A549 (cell line): ENCODE results near the gene OR6B2. TPM values are rescaled to one million over a fixed set of nuclear protein-coding genes. Genes with fewer than 3 reads are reported as not detected.

Source experiments
- ATAC-seq, 2 experiments: fragments of 200-7000 bp in 1 of 2; fragments of >200 bp in 1 of 2; cut with Nextera tagmentation in 1 of 2; cut with Tn5 transposase in 1 of 2; 3 replicates each; pipeline versions ENCODE4 v1.8.0 to v1.9.1; 2018 to 2020; ENCODE audit warnings: mild to moderate bottlenecking in 1 of 2, moderate library complexity in 1 of 2
- CTCF ChIA-PET: fragments of 300-600 bp; sonication (Branson Sonifier 250); formaldehyde crosslinking; extraction: SDS; loops from one replicate; lab custom pipeline; 2021; ENCODE audit warnings: antibody characterized with exemption, inconsistent platforms; lab: Yijun Ruan, JAX
- POLR2A ChIA-PET: fragments of 350-600 bp; formaldehyde crosslinking; extraction: SDS; loops from one replicate; lab custom pipeline; 2021; ENCODE audit warnings: antibody characterized with exemption, inconsistent platforms; lab: Yijun Ruan, JAX
- DNase-seq, 2 experiments: peaks; one replicate each; pipeline versions ENCODE4 v3.0.0 to v3.0.0-alpha.2; 2011 to 2016; ENCODE audit warnings: low read depth in 1 of 2, low spot score in 1 of 2
- FAIRE-seq: peaks from 2 replicates; lab custom pipeline; 2011; peaks lifted over from hg19 to GRCh38; lab: Jason Lieb, UNC
- H3K27ac ChIP-seq, 2 experiments: fragments of >200 bp; sonication (Bioruptor Twin); formaldehyde crosslinking; 3 replicates each; pipeline ENCODE4 v1.5.1; 2016 to 2017
- H3K4me1 ChIP-seq: fragments of >200 bp; sonication (Bioruptor Twin); formaldehyde crosslinking; 3 replicates; pipeline ENCODE4 v1.6.1; 2016
- H3K4me2 ChIP-seq: fragments of >200 bp; sonication (Bioruptor Twin); formaldehyde crosslinking; 3 replicates; pipeline ENCODE4 v1.6.1; 2016
- H3K4me3 ChIP-seq: fragments of >200 bp; sonication (Bioruptor Twin); formaldehyde crosslinking; 3 replicates; pipeline ENCODE4 v1.5.1; 2016
- H3K9me3 ChIP-seq: fragments of >200 bp; sonication (Bioruptor Twin); formaldehyde crosslinking; 3 replicates; pipeline ENCODE4 v1.6.1; 2016
- BCL3 ChIP-seq: fragments of >200 bp; sonication (Bioruptor Twin); formaldehyde crosslinking; IDR thresholded peaks from 3 replicates; pipeline ENCODE4 v1.6.1; 2016
- CBX8 ChIP-seq: fragments of 200-600 bp; sonication (generic); IDR thresholded peaks from 2 replicates; pipeline ENCODE4 v1.6.1; 2016
- CEBPB ChIP-seq, 2 experiments: fragments of >200 bp in 1 of 2; sonication (Bioruptor Twin) in 1 of 2; formaldehyde crosslinking in 1 of 2; IDR thresholded peaks; 2 replicates each; pipeline ENCODE4 v1.6.1; 2012 to 2016
- CHD2 ChIP-seq: fragments of 150-350 bp; IDR thresholded peaks from 2 replicates; pipeline ENCODE4 v1.6.1; 2014; ENCODE audit warnings: low read length; ENCODE audit not compliant: partially characterized antibody
- CHD4 ChIP-seq: fragments of 200-600 bp; sonication (generic); IDR thresholded peaks from 2 replicates; pipeline ENCODE4 v1.6.1; 2016; ENCODE audit warnings: antibody characterized with exemption, mild to moderate bottlenecking, borderline replicate concordance
- E2F6 ChIP-seq: IDR thresholded peaks from 2 replicates; pipeline ENCODE4 v1.6.1; 2012; ENCODE audit warnings: low read depth, borderline replicate concordance
- EHF ChIP-seq: fragments of 250-450 bp; sonication (Bioruptor Pico); IDR thresholded peaks from 2 replicates; pipeline ENCODE4 v1.5.0; 2020; ENCODE audit warnings: mild to moderate bottlenecking
- HDAC2 ChIP-seq: fragments of 200-600 bp; sonication (generic); IDR thresholded peaks from 2 replicates; pipeline ENCODE4 v1.6.1; 2016
- KDM5A ChIP-seq: fragments of 200-600 bp; sonication (generic); IDR thresholded peaks from 2 replicates; pipeline ENCODE4 v1.6.1; 2016; ENCODE audit warnings: antibody characterized with exemption, mild to moderate bottlenecking
- MAFK ChIP-seq: fragments of 450-650 bp; IDR thresholded peaks from 2 replicates; pipeline ENCODE4 v1.6.1; 2014; ENCODE audit not compliant: partially characterized antibody
- MAZ ChIP-seq: fragments of 150-350 bp; IDR thresholded peaks from 2 replicates; pipeline ENCODE4 v1.6.1; 2014; ENCODE audit warnings: antibody characterized with exemption, low read depth, low read length, borderline replicate concordance
- NR3C1 ChIP-seq: fragments of >200 bp; sonication (Bioruptor Twin); formaldehyde crosslinking; IDR thresholded peaks from 3 replicates; pipeline ENCODE4 v1.6.1; 2017
- REST ChIP-seq: fragments of 200-600 bp; sonication (generic); IDR thresholded peaks from 2 replicates; pipeline ENCODE4 v1.6.1; 2016; ENCODE audit warnings: antibody characterized with exemption, mild to moderate bottlenecking, moderate library complexity
- TP53 ChIP-seq: fragments of 250-450 bp; sonication (Bioruptor Pico); IDR thresholded peaks from 2 replicates; pipeline ENCODE4 v1.5.0; 2021; ENCODE audit warnings: mild to moderate bottlenecking, moderate library complexity
- WGBS: methylation state at CpG from one replicate; pipeline ENCODE4 v1.1.6; 2017; ENCODE audit errors: missing lambda C conversion rate; 5-methylcytosine and 5-hydroxymethylcytosine counted together
- polyA plus RNA-seq, 4 experiments: library from polyadenylated mRNA; depleted of rRNA in 3 of 4; stranded (reverse); fragments of >200 nt; fragmentation: RNase III in 1 of 4; extraction: RNeasy Plus Mini Kit Qiagen cat#74134 plus additional on column Dnase treatment in 1 of 4; gene quantifications; 2 replicates in 3 of 4; 3 replicates in 1 of 4; pipeline ENCODE4 v1.2.3, GENCODE V29; 2011 to 2017
- TF ChIP-seq, protein P1 (sequence below): fragments of 450-650 bp; IDR thresholded peaks from 2 replicates; pipeline ENCODE4 v1.6.1; 2014; ENCODE audit warnings: antibody characterized with exemption

OR6B2 gene
- polyA plus RNA-seq, 2 of the 4 experiments (the other 2 are of a cell fraction), result not detected

- DNase-seq, result no peak
- H3K4me2 ChIP-seq, result no peak overlapping the region
- ChIA-PET CTCF (interaction anchor here (1.1 to 1.3 kb wide), 2 partner anchors 12 to 111 kb away, joined by 3 to 5 read pairs; no protein-coding TSS in a partner anchor), POLR2A (no interaction called here)
- TF ChIP-seq CHD4 (no peak), TP53 (CRISPR knock-in tag) (no peak), MAFK (no peak), EHF (CRISPR knock-in tag) (no peak), HDAC2 (no peak), KDM5A (no peak), MAZ (no peak), REST (no peak), CBX8 (no peak), NR3C1 (no peak)
- TF ChIP-seq, protein P1, sequence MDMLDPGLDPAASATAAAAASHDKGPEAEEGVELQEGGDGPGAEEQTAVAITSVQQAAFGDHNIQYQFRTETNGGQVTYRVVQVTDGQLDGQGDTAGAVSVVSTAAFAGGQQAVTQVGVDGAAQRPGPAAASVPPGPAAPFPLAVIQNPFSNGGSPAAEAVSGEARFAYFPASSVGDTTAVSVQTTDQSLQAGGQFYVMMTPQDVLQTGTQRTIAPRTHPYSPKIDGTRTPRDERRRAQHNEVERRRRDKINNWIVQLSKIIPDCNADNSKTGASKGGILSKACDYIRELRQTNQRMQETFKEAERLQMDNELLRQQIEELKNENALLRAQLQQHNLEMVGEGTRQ, result no peak
- H3K9me3 ChIP-seq, result no peaks in the 10 kb centered on the region
- no peaks in the 10 kb centered on the region for H3K4me1 ChIP-seq
- no peak overlapping the region for H3K4me3 ChIP-seq
- no peak overlapping the region for H3K27ac ChIP-seq
- peak; percentile 41 to 57 for ATAC-seq
- 13% methylated on average over 14 of the region's 14 CpGs for WGBS
- no peak for FAIRE-seq
Measured at GRCh38 chr2:240032406-240033329, 2.4 kb upstream of the OR6B2 start.

GRCh38 chr2:240024766-240025165 lies 5.5 kb downstream of the OR6B2 start:
- peaks cover 12% of the 10 kb centered on the region for H3K4me1 ChIP-seq
- H3K4me3 ChIP-seq, result peak overlapping the region; percentile 98
- TF ChIP-seq KDM5A (0 out of 2 replicates have a peak, but pooled peaks have one; percentile 46), BCL3 (no peak), E2F6 (no peak), CHD2 (no peak), CEBPB (IDR thresholded peaks at IDR 0.05) (no peak)
- POLR2A ChIA-PET, result no interaction called here
- CTCF ChIA-PET, result interaction anchor here (1.2 to 2.7 kb wide), 2 partner anchors 11 to 36 kb away, joined by 4 to 9 read pairs; no protein-coding TSS in a partner anchor
- 2% methylated on average over 21 of the region's 22 CpGs for WGBS
- DNase-seq (peak; percentile 7 to 24), ATAC-seq (peak; percentile 25 to 46), FAIRE-seq (no peak)
- H3K4me2 ChIP-seq, result peak overlapping the region; percentile 85
- H3K9me3 ChIP-seq, result peaks cover 4% of the 10 kb centered on the region; the same call in 2 of the 3 replicates
- peak overlapping the region; percentile 97 to 99 for H3K27ac ChIP-seq
